Osteocyte (in vitro differentiated cells): ENCODE data around the gene CERS1. TPM values are rescaled to one million over a fixed set of nuclear protein-coding genes. Genes with fewer than 3 reads are reported as not detected.

Experiments used
- DNase-seq: peaks from one replicate; pipeline ENCODE4 v3.0.0; 2021; ENCODE audit warnings: mixed read lengths; ENCODE audit not compliant: unreplicated experiment; ENCODE audit errors: extremely low spot score
- H3K27ac Mint-ChIP-seq: one replicate; pipeline ENCODE4 v1.8.0; 2021; ENCODE audit warnings: mild to moderate bottlenecking, mixed read lengths; ENCODE audit not compliant: unreplicated experiment
- H3K27me3 Mint-ChIP-seq: one replicate; pipeline ENCODE4 v1.8.0; 2021; ENCODE audit warnings: mixed read lengths; ENCODE audit not compliant: unreplicated experiment
- H3K36me3 Mint-ChIP-seq: one replicate; pipeline ENCODE4 v1.8.0; 2021; ENCODE audit warnings: mixed read lengths; ENCODE audit not compliant: unreplicated experiment
- H3K4me1 Mint-ChIP-seq: one replicate; pipeline ENCODE4 v1.8.0; 2021; ENCODE audit warnings: mixed read lengths; ENCODE audit not compliant: unreplicated experiment
- H3K4me3 Mint-ChIP-seq: one replicate; pipeline ENCODE4 v1.8.0; 2021; ENCODE audit warnings: mild to moderate bottlenecking, moderate library complexity, mixed read lengths; ENCODE audit not compliant: unreplicated experiment
- H3K9me3 Mint-ChIP-seq: one replicate; pipeline ENCODE4 v1.8.0; 2021; ENCODE audit warnings: mixed read lengths; ENCODE audit not compliant: unreplicated experiment
- total RNA-seq: library from RNA; stranded (reverse); gene quantifications from 2 replicates; pipeline ENCODE4 v1.2.1, GENCODE V29; 2021
- TF ChIP-seq, protein P1 (sequence below): fragments of 200-600 bp; sonication (generic); IDR thresholded peaks from 2 replicates; pipeline ENCODE4 v1.5.0; 2021; ENCODE audit warnings: antibody characterized with exemption, mild to moderate bottlenecking, moderate library complexity

CERS1 gene
- total RNA-seq, 1 donor from 2014 or later, result 6.5 TPM

DNA sequence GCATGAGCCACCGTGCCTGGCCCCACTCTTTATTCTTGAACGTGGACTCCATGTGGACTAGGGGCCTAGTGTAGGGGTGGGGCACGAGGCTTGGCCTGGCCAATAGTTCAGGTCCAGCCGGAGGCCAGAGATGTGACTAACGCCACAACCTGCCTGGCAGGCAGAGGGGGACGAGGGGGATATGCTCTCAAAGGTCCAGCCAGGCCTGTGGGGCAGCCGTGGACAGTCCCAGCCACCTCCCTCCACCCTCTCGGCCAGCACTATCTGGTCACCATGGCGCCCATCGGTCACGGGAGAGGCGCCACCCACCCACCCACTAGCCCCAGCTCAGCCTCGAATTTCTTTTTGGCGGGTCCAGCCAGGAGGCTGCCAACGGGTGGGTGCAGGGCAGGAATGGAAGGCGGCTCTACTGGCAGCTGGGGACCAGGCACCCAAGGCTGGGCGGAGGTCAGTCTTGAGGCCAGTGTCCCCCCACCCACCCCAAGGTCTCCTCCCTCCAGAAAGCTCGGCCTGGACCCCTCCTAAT lies 2.2 kb upstream of the CERS1 start:
- Mint-ChIP-seq H3K4me1 (peaks cover 3% of the 10 kb centered on the region), H3K27ac (no peak overlapping the region), H3K27me3 (no peaks in the 10 kb centered on the region), H3K4me3 (no peak overlapping the region), H3K9me3 (no peaks in the 10 kb centered on the region), H3K36me3 (peaks cover 1% of the 10 kb centered on the region)
- peak; percentile 83 for DNase-seq
- TF ChIP-seq, protein P1, sequence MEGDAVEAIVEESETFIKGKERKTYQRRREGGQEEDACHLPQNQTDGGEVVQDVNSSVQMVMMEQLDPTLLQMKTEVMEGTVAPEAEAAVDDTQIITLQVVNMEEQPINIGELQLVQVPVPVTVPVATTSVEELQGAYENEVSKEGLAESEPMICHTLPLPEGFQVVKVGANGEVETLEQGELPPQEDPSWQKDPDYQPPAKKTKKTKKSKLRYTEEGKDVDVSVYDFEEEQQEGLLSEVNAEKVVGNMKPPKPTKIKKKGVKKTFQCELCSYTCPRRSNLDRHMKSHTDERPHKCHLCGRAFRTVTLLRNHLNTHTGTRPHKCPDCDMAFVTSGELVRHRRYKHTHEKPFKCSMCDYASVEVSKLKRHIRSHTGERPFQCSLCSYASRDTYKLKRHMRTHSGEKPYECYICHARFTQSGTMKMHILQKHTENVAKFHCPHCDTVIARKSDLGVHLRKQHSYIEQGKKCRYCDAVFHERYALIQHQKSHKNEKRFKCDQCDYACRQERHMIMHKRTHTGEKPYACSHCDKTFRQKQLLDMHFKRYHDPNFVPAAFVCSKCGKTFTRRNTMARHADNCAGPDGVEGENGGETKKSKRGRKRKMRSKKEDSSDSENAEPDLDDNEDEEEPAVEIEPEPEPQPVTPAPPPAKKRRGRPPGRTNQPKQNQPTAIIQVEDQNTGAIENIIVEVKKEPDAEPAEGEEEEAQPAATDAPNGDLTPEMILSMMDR, result no peak

DNA sequence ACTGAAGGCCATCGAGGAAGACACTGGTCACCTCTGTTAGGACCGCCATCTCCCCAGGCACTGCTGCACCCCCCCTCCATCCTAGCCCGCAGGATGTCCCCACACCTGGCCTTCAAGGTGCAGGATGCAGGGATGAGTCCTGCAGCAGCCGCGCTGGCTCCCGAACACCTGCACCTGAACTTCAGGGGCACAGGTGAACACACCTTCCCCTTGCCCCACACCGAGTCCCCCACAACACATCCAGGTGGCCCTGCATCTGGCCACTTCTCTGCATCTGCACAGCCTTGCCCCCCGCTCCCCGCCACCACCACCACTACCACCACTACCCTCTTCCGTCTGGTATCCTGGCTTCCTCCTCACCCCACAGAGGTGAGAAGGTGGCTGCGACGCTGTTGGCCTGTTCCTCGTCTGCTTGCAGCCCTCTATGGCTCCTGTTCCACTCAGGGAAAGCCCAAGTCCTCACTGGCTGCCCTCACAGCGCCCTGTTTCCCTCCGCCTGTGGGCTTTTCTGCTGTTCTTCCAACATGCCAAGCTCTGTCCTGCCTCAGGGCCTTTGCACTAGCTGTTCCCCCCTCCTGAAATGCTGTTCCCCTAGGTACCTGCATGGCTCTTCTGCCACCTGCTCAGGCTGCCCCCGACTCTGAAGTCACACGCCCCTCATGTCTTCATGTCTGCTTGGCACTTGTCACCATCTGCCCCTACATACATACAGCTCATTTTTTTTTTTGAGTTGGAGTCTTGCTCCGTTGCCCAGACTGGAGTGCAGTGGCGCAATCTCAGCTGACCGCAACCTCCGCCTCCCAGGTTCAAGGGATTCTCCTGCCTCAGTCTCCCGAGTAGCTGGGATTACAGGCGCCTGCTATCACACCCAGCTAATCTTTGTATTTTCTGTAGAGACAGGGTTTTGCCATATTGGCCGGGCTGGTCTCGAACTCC lies 1.4 kb upstream of the CERS1 start:
- Mint-ChIP-seq H3K9me3 (no peaks in the 10 kb centered on the region), H3K4me1 (peaks cover 3% of the 10 kb centered on the region), H3K27me3 (no peaks in the 10 kb centered on the region), H3K36me3 (peaks cover 1% of the 10 kb centered on the region), H3K27ac (peak overlapping the region; percentile 27), H3K4me3 (peak overlapping the region; percentile 76)
- TF ChIP-seq, protein P1, result no peak
- DNase-seq, result peak; percentile 82

DNA sequence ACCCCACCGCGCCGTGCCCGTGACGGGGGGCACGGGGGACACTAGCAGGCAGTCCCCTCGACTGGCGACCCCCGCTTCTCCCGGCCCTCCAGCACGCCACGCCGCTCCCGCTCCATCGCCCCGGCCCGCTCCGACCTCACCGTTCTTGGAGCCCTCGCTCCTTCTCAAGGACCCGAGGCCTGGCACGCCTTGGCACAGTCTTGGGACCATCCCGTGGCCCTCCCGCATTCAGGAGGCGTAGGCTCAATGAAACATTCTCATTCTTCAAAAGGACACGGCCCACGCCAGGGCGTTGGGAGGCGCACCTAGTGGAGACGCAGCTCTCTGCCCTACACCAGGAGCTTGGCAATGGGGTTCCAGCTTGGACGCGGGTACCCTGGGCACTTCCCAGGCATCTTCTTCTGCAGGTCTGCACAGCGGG lies 473 bp upstream of the CERS1 start:
- Mint-ChIP-seq H3K4me3 (peak overlapping the region; percentile 76), H3K4me1 (peaks cover 3% of the 10 kb centered on the region), H3K9me3 (no peaks in the 10 kb centered on the region), H3K27me3 (no peaks in the 10 kb centered on the region), H3K36me3 (peaks cover 1% of the 10 kb centered on the region), H3K27ac (peak overlapping the region; percentile 38)
- peak; percentile 83 for DNase-seq
- TF ChIP-seq, protein P1, result no peak

DNA sequence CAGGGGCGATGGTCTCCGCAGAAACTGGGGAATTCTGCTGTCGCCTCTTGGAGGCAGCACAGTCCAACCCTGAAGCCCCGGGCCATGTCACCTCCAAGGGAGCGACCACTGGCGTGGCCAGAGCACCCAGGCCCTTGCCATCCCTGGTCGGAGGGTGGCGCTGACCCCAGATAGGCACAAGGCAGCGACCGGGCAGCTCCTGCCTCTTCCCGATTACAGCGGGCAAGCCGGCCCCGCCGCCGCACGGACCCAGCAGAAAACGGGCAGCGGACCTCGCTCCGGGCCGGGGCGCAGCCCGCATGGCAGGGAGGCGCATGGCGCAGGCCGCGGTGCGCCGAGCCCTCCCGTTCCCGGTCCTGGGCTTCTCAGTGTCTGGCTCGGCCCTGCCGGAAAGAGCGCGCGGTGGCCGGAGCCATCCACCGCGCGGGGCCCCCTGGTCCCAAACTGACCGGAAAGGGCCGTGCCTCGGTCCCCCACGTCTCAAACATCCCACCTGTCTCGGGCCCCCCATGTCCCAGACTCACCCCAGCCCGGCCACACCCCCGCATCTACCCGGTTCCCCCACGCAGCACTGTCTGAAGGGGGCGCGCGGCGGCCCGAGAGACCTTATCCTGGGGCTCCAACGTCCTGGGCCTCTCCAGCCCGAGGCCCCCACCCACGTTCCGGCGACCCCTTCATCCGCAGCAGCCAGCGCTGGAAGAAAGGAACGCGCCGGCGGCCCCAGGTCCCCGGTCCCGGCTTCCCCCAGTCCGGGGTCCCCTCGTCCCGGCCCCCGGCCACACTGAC lies 727 bp downstream of the CERS1 start:
- Mint-ChIP-seq H3K27ac (no peak overlapping the region), H3K4me1 (peaks cover 3% of the 10 kb centered on the region), H3K9me3 (no peaks in the 10 kb centered on the region), H3K4me3 (peak overlapping the region; percentile 81), H3K36me3 (no peaks in the 10 kb centered on the region), H3K27me3 (no peaks in the 10 kb centered on the region)
- TF ChIP-seq, protein P1, result peak; percentile 61
- peak; percentile 86 for DNase-seq
